HFFc6 (cell line): ENCODE results near the gene ANO7. TPM values are rescaled to one million over a fixed set of nuclear protein-coding genes. Genes with fewer than 3 reads are reported as not detected.
"Not testable (repeated sequence)": the region's sequence is repeated elsewhere in the genome, so short reads cannot be mapped to it uniquely, and the experiment has no call there.

Experiments
- DNase-seq: peaks from one replicate; pipeline ENCODE4 v3.0.0-alpha.2; 2018
- H3K27ac Mint-ChIP-seq: 2 replicates; pipeline ENCODE4 v1.8.0; 2020; ENCODE audit warnings: mild to moderate bottlenecking, mixed read lengths
- H3K27me3 Mint-ChIP-seq: 2 replicates; pipeline ENCODE4 v1.8.0; 2021; ENCODE audit warnings: mild to moderate bottlenecking, moderate library complexity, mixed read lengths; ENCODE audit not compliant: insufficient read depth
- H3K36me3 Mint-ChIP-seq: 2 replicates; pipeline ENCODE4 v1.8.0; 2021; ENCODE audit warnings: low read depth, mixed read lengths
- H3K4me1 Mint-ChIP-seq: 2 replicates; pipeline ENCODE4 v1.8.0; 2020; ENCODE audit warnings: low read depth, mixed read lengths
- H3K4me3 Mint-ChIP-seq: 2 replicates; pipeline ENCODE4 v1.8.0; 2020; ENCODE audit warnings: mild to moderate bottlenecking, moderate library complexity, mixed read lengths
- H3K9me3 Mint-ChIP-seq: 2 replicates; pipeline ENCODE4 v1.8.0; 2020; ENCODE audit warnings: mild to moderate bottlenecking, mixed read lengths
- CTCF ChIP-seq: fragments of 200-600 bp; sonication (generic); IDR thresholded peaks from 2 replicates; pipeline ENCODE4 v1.5.0; 2021; ENCODE audit warnings: antibody characterized with exemption, mild to moderate bottlenecking
- total RNA-seq, 6 experiments: library from RNA; stranded (reverse); fragmentation: NEBNext Ultra II Directional; extraction: Animal tissue kit (Norgen Biotek cat#: 25700); gene quantifications; 2 replicates in 1 of 6; 3 replicates in 5 of 6; pipeline ENCODE4 v1.2.3, GENCODE V29; 2021

The ANO7 gene
- total RNA-seq, 6 experiments from 2014 or later, result 0.80 to 1.4 (median 1.2) TPM

GRCh38 chr2:241191081-241191480, 2.6 kb downstream of the ANO7 start:
- no peaks in the 10 kb centered on the region for H3K36me3 Mint-ChIP-seq
- H3K9me3 Mint-ChIP-seq, result no peaks in the 10 kb centered on the region
- H3K4me1 Mint-ChIP-seq, result no peaks in the 10 kb centered on the region
- H3K27me3 Mint-ChIP-seq, result peaks cover 7% of the 10 kb centered on the region
- no peak for DNase-seq
- no peak overlapping the region for H3K27ac Mint-ChIP-seq
- TF ChIP-seq CTCF, result no peak
- H3K4me3 Mint-ChIP-seq, result no peak overlapping the region

GRCh38 chr2:241193271-241193670, 4.8 kb downstream of the ANO7 start:
- no peak for TF ChIP-seq CTCF
- Mint-ChIP-seq H3K27me3 (peaks cover 11% of the 10 kb centered on the region), H3K27ac (no peak overlapping the region), H3K4me1 (no peaks in the 10 kb centered on the region), H3K4me3 (no peak overlapping the region), H3K9me3 (no peaks in the 10 kb centered on the region), H3K36me3 (no peaks in the 10 kb centered on the region)
- DNase-seq, result no peak

- Mint-ChIP-seq H3K9me3 (no peaks in the 10 kb centered on the region), H3K4me1 (no peaks in the 10 kb centered on the region), H3K27ac (no peak overlapping the region), H3K36me3 (no peaks in the 10 kb centered on the region), H3K27me3 (peaks cover 11% of the 10 kb centered on the region), H3K4me3 (no peak overlapping the region)
- TF ChIP-seq CTCF, result no peak
- no peak for DNase-seq
Measured at GRCh38 chr2:241194811-241195210, 6.3 kb downstream of the ANO7 start.

GRCh38 chr2:241195506-241196130, 7.1 kb downstream of the ANO7 start:
- Mint-ChIP-seq H3K27me3 (peaks cover 11% of the 10 kb centered on the region), H3K4me3 (no peak overlapping the region), H3K4me1 (no peaks in the 10 kb centered on the region), H3K36me3 (no peaks in the 10 kb centered on the region), H3K9me3 (no peaks in the 10 kb centered on the region), H3K27ac (no peak overlapping the region)
- no peak for TF ChIP-seq CTCF
- no peak for DNase-seq

GRCh38 chr2:241197246-241197645, 8.8 kb downstream of the ANO7 start:
- not testable (repeated sequence) for H3K4me3 Mint-ChIP-seq, H3K27me3 Mint-ChIP-seq, H3K27ac Mint-ChIP-seq, H3K4me1 Mint-ChIP-seq, DNase-seq, H3K36me3 Mint-ChIP-seq, H3K9me3 Mint-ChIP-seq

GRCh38 chr2:241197947-241198346, 9.5 kb downstream of the ANO7 start:
- H3K36me3 Mint-ChIP-seq, result no peaks in the 10 kb centered on the region
- H3K4me1 Mint-ChIP-seq, result no peaks in the 10 kb centered on the region
- peaks cover 4% of the 10 kb centered on the region; the same call in 1 of the 2 replicates for H3K27me3 Mint-ChIP-seq
- H3K4me3 Mint-ChIP-seq, result no peak overlapping the region
- H3K9me3 Mint-ChIP-seq, result no peaks in the 10 kb centered on the region
- H3K27ac Mint-ChIP-seq, result no peak overlapping the region
- DNase-seq, result no peak
- TF ChIP-seq CTCF, result no peak
